ENCODE measurements around the gene FEZF1.

FEZF1 gene

DNA sequence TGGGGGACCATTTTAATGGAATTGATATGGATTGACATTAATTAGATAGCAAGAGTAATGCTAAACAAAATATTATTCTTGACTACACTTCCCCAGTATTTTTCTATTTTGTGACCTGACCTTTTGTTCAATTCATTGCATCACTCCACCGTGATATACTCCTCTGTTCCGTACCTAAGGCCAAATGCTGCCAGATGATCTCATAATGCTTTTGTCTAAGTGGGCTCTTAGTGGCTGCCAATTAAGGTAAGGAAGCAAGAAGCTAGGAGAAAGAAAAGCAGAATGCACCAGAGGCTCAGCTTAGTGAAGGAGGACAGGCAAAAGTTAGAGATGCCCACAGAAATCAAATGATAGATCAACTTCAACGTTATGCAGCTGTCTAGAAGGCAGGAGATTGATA is 36.4 kb downstream of the FEZF1 start:
- Mint-ChIP-seq H3K4me1 (no peaks in the 10 kb centered on the region), H3K9me3 (no peaks in the 10 kb centered on the region), H3K36me3 (ENCODE audit: low read depth) (no peaks in the 10 kb centered on the region), H3K27me3 (ENCODE audit: low read depth) (no peaks in the 10 kb centered on the region), H3K4me3 (no peak overlapping the region), H3K27ac (no peak overlapping the region)
- TF ChIP-seq, protein P1, sequence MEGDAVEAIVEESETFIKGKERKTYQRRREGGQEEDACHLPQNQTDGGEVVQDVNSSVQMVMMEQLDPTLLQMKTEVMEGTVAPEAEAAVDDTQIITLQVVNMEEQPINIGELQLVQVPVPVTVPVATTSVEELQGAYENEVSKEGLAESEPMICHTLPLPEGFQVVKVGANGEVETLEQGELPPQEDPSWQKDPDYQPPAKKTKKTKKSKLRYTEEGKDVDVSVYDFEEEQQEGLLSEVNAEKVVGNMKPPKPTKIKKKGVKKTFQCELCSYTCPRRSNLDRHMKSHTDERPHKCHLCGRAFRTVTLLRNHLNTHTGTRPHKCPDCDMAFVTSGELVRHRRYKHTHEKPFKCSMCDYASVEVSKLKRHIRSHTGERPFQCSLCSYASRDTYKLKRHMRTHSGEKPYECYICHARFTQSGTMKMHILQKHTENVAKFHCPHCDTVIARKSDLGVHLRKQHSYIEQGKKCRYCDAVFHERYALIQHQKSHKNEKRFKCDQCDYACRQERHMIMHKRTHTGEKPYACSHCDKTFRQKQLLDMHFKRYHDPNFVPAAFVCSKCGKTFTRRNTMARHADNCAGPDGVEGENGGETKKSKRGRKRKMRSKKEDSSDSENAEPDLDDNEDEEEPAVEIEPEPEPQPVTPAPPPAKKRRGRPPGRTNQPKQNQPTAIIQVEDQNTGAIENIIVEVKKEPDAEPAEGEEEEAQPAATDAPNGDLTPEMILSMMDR (IDR thresholded peaks at IDR 0.05; ENCODE audit: unreplicated experiment in 3 of 3), result no peak

DNA sequence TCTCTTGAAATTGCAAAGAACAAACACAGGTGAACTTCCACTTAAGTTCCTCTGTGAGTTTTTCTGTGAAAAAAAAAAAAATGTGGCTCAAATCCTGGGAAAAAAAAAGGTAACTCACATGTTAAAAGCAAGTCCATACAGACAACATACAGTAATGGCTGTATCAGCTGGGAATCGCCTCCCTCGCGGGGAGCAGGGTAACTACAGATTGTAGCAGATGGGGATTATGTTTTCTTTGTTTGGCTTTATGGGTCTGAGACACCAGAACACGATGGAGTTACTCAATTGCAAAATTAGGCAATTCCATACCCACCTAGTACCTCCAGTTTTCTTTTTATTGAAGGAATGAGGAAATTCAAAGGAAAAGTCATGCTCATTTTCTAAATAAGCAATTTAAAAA is 42.3 kb downstream of the FEZF1 start:
- H3K27me3 Mint-ChIP-seq (ENCODE audit: low read depth), result peaks cover 7% of the 10 kb centered on the region
- TF ChIP-seq, protein P1 (IDR thresholded peaks at IDR 0.05; ENCODE audit: unreplicated experiment in 3 of 3), result no peak
- no peaks in the 10 kb centered on the region for H3K9me3 Mint-ChIP-seq
- H3K4me3 Mint-ChIP-seq, result no peak overlapping the region
- no peaks in the 10 kb centered on the region for H3K36me3 Mint-ChIP-seq (ENCODE audit: low read depth)
- H3K27ac Mint-ChIP-seq, result no peak overlapping the region
- no peaks in the 10 kb centered on the region for H3K4me1 Mint-ChIP-seq

DNA sequence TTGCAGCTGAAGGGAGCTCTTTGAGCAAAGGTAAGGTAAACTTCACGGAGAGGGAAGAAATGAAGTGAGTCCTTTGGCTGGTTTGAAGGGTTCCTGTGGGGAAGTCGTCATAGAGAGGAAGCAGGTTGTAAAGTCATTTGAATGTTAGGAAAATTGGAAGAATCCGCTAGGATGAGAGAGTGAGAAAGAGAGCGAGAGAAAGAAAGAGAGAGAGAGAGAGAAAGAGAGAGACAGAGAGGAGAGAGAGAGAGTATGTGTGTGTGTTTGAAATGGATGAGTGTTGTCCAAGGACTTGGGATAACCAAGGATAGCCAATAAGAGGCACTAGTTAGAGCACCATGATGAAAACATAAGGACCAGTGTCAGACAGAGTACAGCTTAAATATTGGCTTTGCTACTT is 43.1 kb downstream of the FEZF1 start:
- Mint-ChIP-seq H3K9me3 (no peaks in the 10 kb centered on the region), H3K4me1 (no peaks in the 10 kb centered on the region), H3K4me3 (no peak overlapping the region), H3K36me3 (ENCODE audit: low read depth) (no peaks in the 10 kb centered on the region), H3K27me3 (ENCODE audit: low read depth) (peaks cover 7% of the 10 kb centered on the region), H3K27ac (no peak overlapping the region)
- TF ChIP-seq, protein P1 (IDR thresholded peaks at IDR 0.05; ENCODE audit: unreplicated experiment in 3 of 3), result no peak

DNA sequence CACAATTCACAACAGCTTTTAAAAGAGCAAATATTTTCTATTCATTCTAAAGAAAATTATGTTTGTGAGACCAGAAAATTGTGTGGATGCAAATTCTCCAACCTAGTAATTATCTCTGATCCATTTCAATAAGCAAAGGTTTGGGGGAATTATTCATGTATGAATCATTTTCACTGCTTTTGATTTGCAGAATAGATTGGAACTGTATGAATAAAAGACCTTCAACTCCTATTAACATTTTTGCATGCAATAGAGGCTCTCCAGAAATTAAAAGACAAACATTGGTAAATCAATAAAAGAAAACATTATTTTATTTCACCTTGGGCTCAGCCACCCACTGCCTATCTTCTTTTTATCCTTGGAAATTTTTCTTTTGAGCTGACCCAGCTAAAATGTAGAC is 43.5 kb downstream of the FEZF1 start:
- Mint-ChIP-seq H3K4me1 (no peaks in the 10 kb centered on the region), H3K9me3 (no peaks in the 10 kb centered on the region), H3K27me3 (ENCODE audit: low read depth) (peaks cover 7% of the 10 kb centered on the region), H3K4me3 (no peak overlapping the region), H3K27ac (no peak overlapping the region), H3K36me3 (ENCODE audit: low read depth) (no peaks in the 10 kb centered on the region)
- TF ChIP-seq, protein P1 (IDR thresholded peaks at IDR 0.05; ENCODE audit: unreplicated experiment in 3 of 3), result no peak

DNA sequence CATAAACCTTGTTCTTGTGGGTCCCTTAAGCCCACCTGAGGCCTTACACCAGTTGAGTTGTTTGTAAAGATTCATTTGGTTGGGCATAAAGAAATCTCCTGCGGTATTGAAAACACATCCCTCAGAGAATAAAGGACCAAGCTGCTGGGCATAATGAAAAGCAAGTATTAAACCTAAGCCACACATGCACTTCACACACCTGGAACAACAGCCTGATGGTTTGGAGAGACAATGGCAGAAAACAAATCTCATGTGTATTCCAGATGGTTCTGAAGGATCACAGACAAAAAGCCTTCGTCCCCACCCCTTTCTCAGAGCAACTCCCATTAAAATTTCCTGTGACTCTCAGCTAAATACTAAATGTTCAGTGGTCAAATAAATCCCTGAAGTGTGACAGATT is 44.2 kb downstream of the FEZF1 start:
- H3K4me1 Mint-ChIP-seq, result no peaks in the 10 kb centered on the region
- no peaks in the 10 kb centered on the region for H3K36me3 Mint-ChIP-seq (ENCODE audit: low read depth)
- TF ChIP-seq, protein P1 (IDR thresholded peaks at IDR 0.05; ENCODE audit: unreplicated experiment in 3 of 3), result no peak
- no peaks in the 10 kb centered on the region for H3K9me3 Mint-ChIP-seq
- H3K4me3 Mint-ChIP-seq, result no peak overlapping the region
- no peak overlapping the region for H3K27ac Mint-ChIP-seq
- peaks cover 7% of the 10 kb centered on the region for H3K27me3 Mint-ChIP-seq (ENCODE audit: low read depth)

DNA sequence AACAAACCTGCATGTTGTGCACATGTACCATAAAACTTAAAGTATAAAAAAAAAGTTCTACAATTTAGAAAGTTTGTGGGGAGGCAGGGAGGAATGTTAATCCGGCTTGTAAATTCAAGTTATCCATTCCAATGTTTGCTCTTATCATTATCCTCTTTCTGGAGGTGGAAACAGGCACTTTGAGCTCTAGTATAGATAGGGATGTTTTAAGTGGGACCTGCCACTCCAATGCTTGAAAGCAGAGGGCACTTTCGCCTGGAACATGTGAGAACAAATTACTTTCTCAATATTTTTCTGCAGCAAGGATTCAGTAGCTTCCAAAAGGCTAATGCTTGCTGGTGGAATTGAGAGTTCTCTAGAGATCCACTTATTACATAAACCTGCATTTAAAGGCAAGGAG is 45.6 kb downstream of the FEZF1 start:
- Mint-ChIP-seq H3K4me3 (no peak overlapping the region), H3K36me3 (ENCODE audit: low read depth) (no peaks in the 10 kb centered on the region), H3K4me1 (no peaks in the 10 kb centered on the region), H3K27ac (no peak overlapping the region), H3K9me3 (no peaks in the 10 kb centered on the region), H3K27me3 (ENCODE audit: low read depth) (peaks cover 7% of the 10 kb centered on the region)
- TF ChIP-seq, protein P1 (IDR thresholded peaks at IDR 0.05; ENCODE audit: unreplicated experiment in 3 of 3), result no peak

All from nephron (organoid).